ENCODE data around the gene MBOAT2.

MBOAT2 gene

GRCh38 chr2:8806885-8807704 lies 196.4 kb downstream of the MBOAT2 start:
- no peak for DNase-seq

GRCh38 chr2:8805278-8806210 lies 197.9 kb downstream of the MBOAT2 start:
- peak in 2 of 3 experiments; percentile 4 to 36 for DNase-seq

GRCh38 chr2:8803658-8804379 lies 199.7 kb downstream of the MBOAT2 start:
- DNase-seq, result peak; percentile 15 to 73 (median 25)

GRCh38 chr2:8802741-8803140 lies 200.7 kb downstream of the MBOAT2 start:
- DNase-seq, result no peak

Measured in NCI-H1417 (cell line).